Osteocyte (in vitro differentiated cells): ENCODE data around the gene SLC24A2. TPM values are rescaled to one million over a fixed set of nuclear protein-coding genes. Genes with fewer than 3 reads are reported as not detected.

Experiments
- DNase-seq: peaks from one replicate; pipeline ENCODE4 v3.0.0; 2021; ENCODE audit warnings: mixed read lengths; ENCODE audit not compliant: unreplicated experiment; ENCODE audit errors: extremely low spot score
- H3K27ac Mint-ChIP-seq: one replicate; pipeline ENCODE4 v1.8.0; 2021; ENCODE audit warnings: mild to moderate bottlenecking, mixed read lengths; ENCODE audit not compliant: unreplicated experiment
- H3K27me3 Mint-ChIP-seq: one replicate; pipeline ENCODE4 v1.8.0; 2021; ENCODE audit warnings: mixed read lengths; ENCODE audit not compliant: unreplicated experiment
- H3K36me3 Mint-ChIP-seq: one replicate; pipeline ENCODE4 v1.8.0; 2021; ENCODE audit warnings: mixed read lengths; ENCODE audit not compliant: unreplicated experiment
- H3K4me1 Mint-ChIP-seq: one replicate; pipeline ENCODE4 v1.8.0; 2021; ENCODE audit warnings: mixed read lengths; ENCODE audit not compliant: unreplicated experiment
- H3K4me3 Mint-ChIP-seq: one replicate; pipeline ENCODE4 v1.8.0; 2021; ENCODE audit warnings: mild to moderate bottlenecking, moderate library complexity, mixed read lengths; ENCODE audit not compliant: unreplicated experiment
- H3K9me3 Mint-ChIP-seq: one replicate; pipeline ENCODE4 v1.8.0; 2021; ENCODE audit warnings: mixed read lengths; ENCODE audit not compliant: unreplicated experiment
- total RNA-seq: library from RNA; stranded (reverse); gene quantifications from 2 replicates; pipeline ENCODE4 v1.2.1, GENCODE V29; 2021
- TF ChIP-seq, protein P1 (sequence below): fragments of 200-600 bp; sonication (generic); IDR thresholded peaks from 2 replicates; pipeline ENCODE4 v1.5.0; 2021; ENCODE audit warnings: antibody characterized with exemption, mild to moderate bottlenecking, moderate library complexity

Gene SLC24A2
- total RNA-seq, 1 donor from 2014 or later, result not detected

DNA sequence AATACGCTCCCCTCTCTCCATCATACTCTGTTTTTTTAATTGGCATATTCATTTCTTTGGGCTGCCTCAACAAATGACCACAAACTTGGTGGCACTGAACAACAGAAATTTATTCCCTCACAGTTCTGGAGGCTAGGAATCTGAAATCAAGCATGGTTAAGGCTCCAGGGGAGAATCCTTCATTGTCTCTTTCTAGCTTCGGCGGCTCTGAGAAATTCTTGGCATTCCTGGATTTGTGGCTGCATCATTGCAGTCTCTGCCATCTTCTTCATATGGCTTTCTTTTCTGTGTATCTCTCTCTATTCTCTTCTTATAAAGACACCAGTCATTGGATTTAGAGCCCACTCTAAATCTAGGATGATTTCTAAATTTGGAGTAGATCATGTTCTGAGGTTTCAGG, 10.9 kb upstream of the SLC24A2 start:
- peaks cover 5% of the 10 kb centered on the region for H3K27me3 Mint-ChIP-seq
- H3K36me3 Mint-ChIP-seq, result no peaks in the 10 kb centered on the region

DNA sequence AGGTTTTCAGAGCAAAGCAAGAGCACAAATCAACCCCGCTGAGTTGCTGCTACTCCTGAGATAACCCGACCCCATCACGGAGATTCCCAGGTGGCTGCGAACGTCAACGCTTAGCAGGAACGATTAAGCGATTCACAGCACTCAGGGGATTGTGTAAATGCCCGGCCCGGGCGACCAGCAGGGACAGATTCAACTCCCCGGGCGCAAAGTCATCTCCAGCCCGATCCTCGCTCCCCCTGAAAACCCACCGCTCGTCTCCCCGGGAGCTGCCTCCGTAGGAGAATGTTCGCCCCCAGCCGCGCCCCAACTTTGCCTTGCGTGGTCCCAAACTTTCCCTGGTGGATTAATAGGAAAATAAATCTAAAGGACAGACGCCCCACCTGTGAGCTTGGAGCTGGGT, 685 bp downstream of the SLC24A2 start:
- peaks cover 4% of the 10 kb centered on the region for H3K9me3 Mint-ChIP-seq
- peaks cover 49% of the 10 kb centered on the region for H3K27me3 Mint-ChIP-seq
- H3K27ac Mint-ChIP-seq, result no peak overlapping the region
- TF ChIP-seq, protein P1, sequence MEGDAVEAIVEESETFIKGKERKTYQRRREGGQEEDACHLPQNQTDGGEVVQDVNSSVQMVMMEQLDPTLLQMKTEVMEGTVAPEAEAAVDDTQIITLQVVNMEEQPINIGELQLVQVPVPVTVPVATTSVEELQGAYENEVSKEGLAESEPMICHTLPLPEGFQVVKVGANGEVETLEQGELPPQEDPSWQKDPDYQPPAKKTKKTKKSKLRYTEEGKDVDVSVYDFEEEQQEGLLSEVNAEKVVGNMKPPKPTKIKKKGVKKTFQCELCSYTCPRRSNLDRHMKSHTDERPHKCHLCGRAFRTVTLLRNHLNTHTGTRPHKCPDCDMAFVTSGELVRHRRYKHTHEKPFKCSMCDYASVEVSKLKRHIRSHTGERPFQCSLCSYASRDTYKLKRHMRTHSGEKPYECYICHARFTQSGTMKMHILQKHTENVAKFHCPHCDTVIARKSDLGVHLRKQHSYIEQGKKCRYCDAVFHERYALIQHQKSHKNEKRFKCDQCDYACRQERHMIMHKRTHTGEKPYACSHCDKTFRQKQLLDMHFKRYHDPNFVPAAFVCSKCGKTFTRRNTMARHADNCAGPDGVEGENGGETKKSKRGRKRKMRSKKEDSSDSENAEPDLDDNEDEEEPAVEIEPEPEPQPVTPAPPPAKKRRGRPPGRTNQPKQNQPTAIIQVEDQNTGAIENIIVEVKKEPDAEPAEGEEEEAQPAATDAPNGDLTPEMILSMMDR, result no peak
- H3K4me3 Mint-ChIP-seq, result no peak overlapping the region
- no peaks in the 10 kb centered on the region for H3K36me3 Mint-ChIP-seq
- peaks cover 3% of the 10 kb centered on the region for H3K4me1 Mint-ChIP-seq
- DNase-seq, result no peak

More for the DNA sequence above, 10.9 kb upstream of the SLC24A2 start:
- DNase-seq, result no peak
- Mint-ChIP-seq H3K27ac (no peak overlapping the region), H3K9me3 (no peaks in the 10 kb centered on the region), H3K4me1 (no peaks in the 10 kb centered on the region), H3K4me3 (no peak overlapping the region)
- TF ChIP-seq, protein P1, result no peak

DNA sequence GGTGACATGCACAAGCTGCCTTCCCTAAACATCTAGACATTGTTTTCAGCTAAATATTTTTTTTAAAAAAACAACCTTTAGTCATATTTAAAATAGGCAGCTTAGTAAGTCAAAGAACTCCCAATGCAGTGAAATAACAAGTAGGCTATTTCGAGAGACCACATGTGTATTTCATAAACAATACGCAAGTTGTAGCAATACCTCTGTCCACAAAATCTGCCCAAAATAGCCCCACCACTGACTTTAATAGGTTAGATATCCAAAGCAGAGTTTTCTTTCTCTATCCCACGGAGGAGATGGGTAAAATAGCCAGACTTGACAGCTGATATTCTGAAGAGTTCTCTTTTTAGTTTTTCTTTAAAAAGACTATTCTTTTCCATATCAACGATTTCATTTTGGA, 1.2 kb downstream of the SLC24A2 start:
- no peak overlapping the region for H3K27ac Mint-ChIP-seq
- H3K9me3 Mint-ChIP-seq, result peaks cover 4% of the 10 kb centered on the region
- DNase-seq, result no peak
- no peaks in the 10 kb centered on the region for H3K36me3 Mint-ChIP-seq
- H3K4me3 Mint-ChIP-seq, result no peak overlapping the region
- H3K27me3 Mint-ChIP-seq, result peaks cover 49% of the 10 kb centered on the region
- H3K4me1 Mint-ChIP-seq, result peaks cover 3% of the 10 kb centered on the region
- TF ChIP-seq, protein P1, result no peak

DNA sequence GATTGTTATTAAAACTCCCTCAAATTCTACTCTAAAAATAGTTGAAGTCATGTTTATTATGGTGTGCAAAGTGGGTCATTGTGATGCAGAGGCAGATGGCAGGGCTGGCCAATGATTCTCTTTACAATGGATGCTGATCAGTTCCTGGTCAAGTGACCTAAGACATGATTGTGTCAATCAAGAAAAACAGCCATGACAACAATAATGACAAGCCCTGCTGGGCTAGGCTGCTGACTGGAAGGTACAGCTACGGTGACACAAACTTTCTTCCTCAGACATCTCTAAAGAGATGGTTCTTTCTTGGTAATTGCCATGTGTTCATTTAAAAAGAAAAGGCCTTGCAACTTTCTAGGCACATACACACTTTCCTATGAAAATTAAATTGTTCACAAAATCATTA, 3.6 kb downstream of the SLC24A2 start:
- Mint-ChIP-seq H3K27me3 (peaks cover 46% of the 10 kb centered on the region), H3K27ac (no peak overlapping the region), H3K36me3 (no peaks in the 10 kb centered on the region)

DNA sequence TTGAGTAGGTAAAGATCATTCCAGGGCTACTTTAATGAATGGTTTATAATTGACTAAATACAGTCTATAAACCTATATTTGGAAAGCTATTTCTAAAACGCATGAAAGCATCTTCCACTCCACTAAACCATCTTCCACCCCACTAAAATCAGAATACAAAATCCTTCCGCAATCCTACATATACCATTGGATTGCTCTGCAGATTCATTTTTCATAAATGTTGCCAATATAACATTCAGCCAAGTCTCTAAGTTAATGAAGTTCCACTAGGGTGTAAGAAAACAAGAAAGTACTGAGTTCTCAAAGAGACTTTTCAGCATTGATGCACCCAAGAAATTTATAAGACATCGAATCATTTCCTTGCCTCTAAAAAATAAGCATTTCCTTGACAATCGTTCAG, 4.7 kb downstream of the SLC24A2 start:
- TF ChIP-seq, protein P1, result no peak
- Mint-ChIP-seq H3K27me3 (peaks cover 35% of the 10 kb centered on the region), H3K36me3 (no peaks in the 10 kb centered on the region), H3K4me1 (peaks cover 2% of the 10 kb centered on the region), H3K27ac (no peak overlapping the region), H3K9me3 (no peaks in the 10 kb centered on the region), H3K4me3 (no peak overlapping the region)
- DNase-seq, result no peak

More for the DNA sequence above, 3.6 kb downstream of the SLC24A2 start:
- no peaks in the 10 kb centered on the region for H3K9me3 Mint-ChIP-seq
- no peak overlapping the region for H3K4me3 Mint-ChIP-seq
- DNase-seq, result no peak
- TF ChIP-seq, protein P1, result no peak
- H3K4me1 Mint-ChIP-seq, result peaks cover 3% of the 10 kb centered on the region
